ENCODE data around the gene TMEM82. TPM values are rescaled to one million over a fixed set of nuclear protein-coding genes. Genes with fewer than 3 reads are reported as not detected.
"Not testable (repeated sequence)": the region's sequence is repeated elsewhere in the genome, so short reads cannot be mapped to it uniquely, and the experiment has no call there.

Gene TMEM82
- total RNA-seq (2014; rRNA removed; shearing (Covaris generic)) = not detected in 2 replicates
- polyA plus RNA-seq (2014; cell fraction: nucleus; rRNA removed) = not detected in 2 replicates

- DNase-seq (ENCODE audit: extremely low read depth, low read depth) = no peak
Measured at GRCh38 chr1:15742339-15742801, at the start of gene TMEM82. TSS of gene TMEM82 (plus strand) at chr1:15742499. CDS start at chr1:15742560, 61 bp downstream.

GRCh38 chr1:15693371-15693770 is 48.9 kb upstream of the TMEM82 start:
- DNase-seq (ENCODE audit: extremely low read depth, low read depth) = no peak

- DNase-seq (ENCODE audit: extremely low read depth, low read depth) = no peak
Measured at GRCh38 chr1:15696956-15697521, 45.3 kb upstream of the TMEM82 start.

GRCh38 chr1:15698201-15698600 is 44.1 kb upstream of the TMEM82 start:
- DNase-seq (ENCODE audit: extremely low read depth, low read depth) = no peak

- DNase-seq (ENCODE audit: extremely low read depth, low read depth) = not testable (repeated sequence)
Measured at GRCh38 chr1:15699321-15699720, 43.0 kb upstream of the TMEM82 start.

GRCh38 chr1:15700508-15700907 is 41.8 kb upstream of the TMEM82 start:
- no peak for DNase-seq (ENCODE audit: extremely low read depth, low read depth)

- DNase-seq (ENCODE audit: extremely low read depth, low read depth) = no peak
Measured at GRCh38 chr1:15701784-15702183, 40.5 kb upstream of the TMEM82 start.

- DNase-seq (ENCODE audit: extremely low read depth, low read depth) = no peak
Measured at GRCh38 chr1:15702722-15703550, 39.4 kb upstream of the TMEM82 start.

GRCh38 chr1:15703562-15703961 is 38.7 kb upstream of the TMEM82 start:
- DNase-seq (ENCODE audit: extremely low read depth, low read depth) = no peak

GRCh38 chr1:15704526-15705183 is 37.6 kb upstream of the TMEM82 start:
- DNase-seq (ENCODE audit: extremely low read depth, low read depth) = no peak

- no peak for DNase-seq (ENCODE audit: extremely low read depth, low read depth)
Measured at GRCh38 chr1:15705184-15705566, 37.1 kb upstream of the TMEM82 start.

GRCh38 chr1:15706751-15707150 is 35.5 kb upstream of the TMEM82 start:
- DNase-seq (ENCODE audit: extremely low read depth, low read depth) = no peak

GRCh38 chr1:15707239-15707925 is 34.9 kb upstream of the TMEM82 start:
- DNase-seq (ENCODE audit: extremely low read depth, low read depth) = no peak

- no peak for DNase-seq (ENCODE audit: extremely low read depth, low read depth)
Measured at GRCh38 chr1:15708486-15709137, 33.7 kb upstream of the TMEM82 start.

GRCh38 chr1:15709226-15709625 is 33.1 kb upstream of the TMEM82 start:
- DNase-seq (ENCODE audit: extremely low read depth, low read depth) = no peak

- no peak for DNase-seq (ENCODE audit: extremely low read depth, low read depth)
Measured at GRCh38 chr1:15712168-15712567, 30.1 kb upstream of the TMEM82 start.

GRCh38 chr1:15714406-15715136 is 27.7 kb upstream of the TMEM82 start:
- no peak for DNase-seq (ENCODE audit: extremely low read depth, low read depth)

- DNase-seq (ENCODE audit: extremely low read depth, low read depth) = no peak
Measured at GRCh38 chr1:15717418-15718125, 24.7 kb upstream of the TMEM82 start.

GRCh38 chr1:15718199-15718601 is 24.1 kb upstream of the TMEM82 start:
- DNase-seq (ENCODE audit: extremely low read depth, low read depth) = no peak
